GM19324 (cell line): ENCODE results near the gene GET4.
A peak's percentile ranks its signal among the peaks of the same experiment; 100 is the strongest.
"Not testable (repeated sequence)": the region's sequence is repeated elsewhere in the genome, so short reads cannot be mapped to it uniquely, and the experiment has no call there.

Experiments used
- ATAC-seq: cut with Tn5 transposase; IDR thresholded peaks from one replicate; pipeline ENCODE4 v1.9.1; 2021; ENCODE audit warnings: mild to moderate bottlenecking, moderate library complexity; ENCODE audit not compliant: unreplicated experiment, low FRiP score

Gene GET4

GRCh38 chr7:923108-924041 is 47.0 kb downstream of the GET4 start:
- ATAC-seq, result peak; percentile 92

- not testable (repeated sequence) for ATAC-seq
These were observed 47.7 kb downstream of the GET4 start for GRCh38 chr7:924042-924441.

GRCh38 chr7:924541-925231 is 48.3 kb downstream of the GET4 start:
- ATAC-seq, result peak; percentile 41

- ATAC-seq, result no peak
These were observed 49.2 kb downstream of the GET4 start for GRCh38 chr7:925601-926000.

GRCh38 chr7:926061-927030 is 50.0 kb downstream of the GET4 start:
- no peak for ATAC-seq

- ATAC-seq, result no peak
These were observed 50.8 kb downstream of the GET4 start for GRCh38 chr7:927031-927671.

- ATAC-seq, result no peak
These were observed 53.0 kb downstream of the GET4 start for GRCh38 chr7:929311-929711.

- ATAC-seq, result no peak
These were observed 54.8 kb downstream of the GET4 start for GRCh38 chr7:930975-931758.

- no peak for ATAC-seq
These were observed 55.7 kb downstream of the GET4 start for GRCh38 chr7:931871-932650.

GRCh38 chr7:932651-932975 is 56.3 kb downstream of the GET4 start:
- no peak for ATAC-seq

- no peak for ATAC-seq
These were observed 58.3 kb downstream of the GET4 start for GRCh38 chr7:934469-935163.

- ATAC-seq, result no peak
These were observed 59.0 kb downstream of the GET4 start for GRCh38 chr7:935164-935873.

GRCh38 chr7:935874-936385 is 59.6 kb downstream of the GET4 start:
- ATAC-seq, result no peak

GRCh38 chr7:936386-937054 is 60.2 kb downstream of the GET4 start:
- peak; percentile 53 for ATAC-seq

GRCh38 chr7:937856-938484 is 61.6 kb downstream of the GET4 start:
- no peak for ATAC-seq

GRCh38 chr7:938546-939185 is 62.3 kb downstream of the GET4 start:
- ATAC-seq, result no peak
